Erythroblast (primary cell): ENCODE measurements around the gene OR1E2.

Experiments
- GATA1 ChIP-seq: IDR thresholded peaks from 2 replicates; pipeline ENCODE4 v1.6.1; 2011; ENCODE audit warnings: low read depth, mild to moderate bottlenecking, control low read depth, low read length, moderate library complexity
- POLR2A ChIP-seq: IDR thresholded peaks from 2 replicates; pipeline ENCODE4 v1.6.1; 2011; ENCODE audit warnings: mild to moderate bottlenecking, low read length

GRCh38 chr17:3401786-3402185 is 31.9 kb downstream of the OR1E2 start:
- TF ChIP-seq POLR2A (no peak), GATA1 (no peak)
